Measurements from ENCODE around the gene MORF4L1. TPM values are rescaled to one million over a fixed set of nuclear protein-coding genes. Genes with fewer than 3 reads are reported as not detected.
"Not testable (repeated sequence)": the region's sequence is repeated elsewhere in the genome, so short reads cannot be mapped to it uniquely, and the experiment has no call there.

MORF4L1 gene
- polyA plus RNA-seq, 12 donors: 499 to 3,380 (median 596) TPM

DNA sequence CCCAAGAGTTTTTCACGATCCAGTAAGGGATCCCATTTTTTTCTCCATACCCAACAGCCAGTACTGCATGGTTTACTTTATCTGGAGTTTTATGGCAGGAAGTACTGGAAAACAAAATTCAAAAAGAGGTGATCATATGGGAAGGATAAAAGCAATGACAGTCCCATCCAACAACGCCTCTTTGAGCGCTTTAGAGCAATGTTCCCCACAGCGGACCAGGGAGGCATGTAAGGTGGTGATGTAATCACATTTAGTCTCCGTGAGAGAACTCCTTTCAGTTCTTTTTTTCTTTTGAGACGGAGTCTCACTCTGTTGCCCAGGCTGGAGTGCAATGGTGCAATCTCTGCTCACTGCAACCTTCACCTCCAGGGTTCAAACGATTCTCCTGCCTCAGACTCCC is 50.3 kb downstream of the MORF4L1 start:
- DNase-seq: no peak

- DNase-seq: no peak
Measured at GRCh38 chr15:78923480-78924360, 51.0 kb downstream of the MORF4L1 start.

GRCh38 chr15:78925076-78925624 is 52.5 kb downstream of the MORF4L1 start:
- DNase-seq: no peak

GRCh38 chr15:78925956-78926743 is 53.5 kb downstream of the MORF4L1 start:
- no peak for DNase-seq

DNA sequence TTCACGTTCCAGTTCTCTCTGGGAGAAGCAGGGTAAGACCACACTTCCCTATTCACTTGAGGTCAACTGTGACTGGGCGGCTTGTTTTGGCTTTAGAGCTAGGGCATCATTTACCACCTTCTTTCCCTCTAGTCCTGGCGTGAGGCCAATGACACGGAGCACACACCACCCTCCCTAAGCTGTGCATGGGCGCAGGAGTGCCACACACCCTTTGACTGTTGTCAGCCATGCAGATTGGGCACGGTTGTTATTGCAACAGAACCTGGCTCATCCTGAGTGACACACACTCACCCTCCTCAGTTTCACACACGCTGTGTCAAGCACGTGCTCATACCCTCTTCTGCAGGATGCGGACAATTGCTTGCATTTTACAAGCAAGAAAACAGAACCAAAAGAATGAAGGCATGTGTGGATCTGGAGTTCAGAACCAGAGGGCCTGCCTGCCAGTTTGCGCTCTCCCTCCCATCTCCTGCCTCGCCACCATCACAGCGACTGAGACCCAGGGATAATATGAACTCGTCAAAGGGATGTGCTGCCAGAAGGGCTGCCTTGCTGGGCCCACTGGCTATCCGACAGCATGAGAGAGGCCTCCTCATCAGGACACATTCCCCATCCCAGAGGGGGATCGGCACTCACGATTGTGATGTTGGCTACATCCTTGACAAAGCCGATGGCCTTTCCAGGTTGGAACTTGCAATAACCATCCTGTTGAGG is 54.5 kb downstream of the MORF4L1 start:
- DNase-seq: no peak

DNA sequence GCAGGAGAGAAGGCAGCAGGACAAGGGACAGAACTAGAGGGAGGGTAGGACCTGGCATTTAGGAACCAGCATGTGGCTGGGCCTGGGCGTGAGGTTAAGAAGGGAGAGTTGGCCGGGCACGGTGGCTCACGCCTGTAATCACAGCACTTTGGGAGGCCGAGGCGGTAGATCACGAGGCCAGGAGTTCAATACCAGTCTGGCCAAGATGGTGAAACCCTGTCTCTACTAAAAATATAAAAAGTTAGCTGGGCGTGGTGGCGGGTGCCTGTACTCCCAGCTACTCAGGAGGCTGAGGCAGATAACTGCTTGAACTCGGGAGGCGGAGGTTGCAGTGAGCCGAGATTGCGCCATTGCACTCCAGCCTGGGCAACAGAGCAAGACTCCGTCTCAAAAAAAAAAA is 55.5 kb downstream of the MORF4L1 start:
- not testable (repeated sequence) for DNase-seq

- DNase-seq: no peak
Measured at GRCh38 chr15:78928616-78929093, 56.0 kb downstream of the MORF4L1 start.

DNA sequence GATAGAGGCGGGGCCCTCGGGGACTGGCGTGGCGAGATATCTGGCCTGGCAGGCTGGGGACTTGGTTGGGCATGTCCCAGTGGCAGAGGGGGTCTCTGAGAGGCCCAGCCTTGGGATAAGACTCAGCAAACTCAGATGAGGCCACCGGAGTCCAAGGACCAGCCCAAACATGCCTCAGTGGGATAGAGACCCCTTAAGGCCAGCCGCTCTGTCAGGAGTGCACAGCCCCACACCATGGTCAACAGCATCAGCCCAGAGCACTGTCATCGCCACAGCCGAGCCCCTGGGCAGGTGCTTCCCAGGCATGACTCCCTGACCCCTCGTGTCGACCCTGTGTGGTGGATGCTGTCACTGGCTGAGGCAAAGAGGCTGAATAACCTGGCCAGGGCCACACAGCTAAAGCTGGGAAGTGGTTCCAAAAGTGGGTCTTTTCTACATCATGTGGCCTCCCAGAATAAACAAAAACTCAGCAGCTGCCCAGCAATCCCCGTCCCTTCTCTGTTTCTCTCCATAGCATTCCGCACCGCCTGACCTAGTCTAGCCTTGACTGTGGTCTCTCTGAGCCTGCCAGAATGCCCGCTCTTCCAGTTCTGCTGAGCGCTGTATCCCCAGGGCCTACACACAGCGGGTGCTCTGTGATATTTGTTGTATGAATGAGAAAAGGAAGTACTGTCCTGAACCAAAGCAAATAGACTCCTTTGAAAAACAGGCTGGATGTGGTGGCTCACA is 57.0 kb downstream of the MORF4L1 start:
- no peak for DNase-seq

GRCh38 chr15:78930577-78931388 is 58.1 kb downstream of the MORF4L1 start:
- no peak for DNase-seq

DNA sequence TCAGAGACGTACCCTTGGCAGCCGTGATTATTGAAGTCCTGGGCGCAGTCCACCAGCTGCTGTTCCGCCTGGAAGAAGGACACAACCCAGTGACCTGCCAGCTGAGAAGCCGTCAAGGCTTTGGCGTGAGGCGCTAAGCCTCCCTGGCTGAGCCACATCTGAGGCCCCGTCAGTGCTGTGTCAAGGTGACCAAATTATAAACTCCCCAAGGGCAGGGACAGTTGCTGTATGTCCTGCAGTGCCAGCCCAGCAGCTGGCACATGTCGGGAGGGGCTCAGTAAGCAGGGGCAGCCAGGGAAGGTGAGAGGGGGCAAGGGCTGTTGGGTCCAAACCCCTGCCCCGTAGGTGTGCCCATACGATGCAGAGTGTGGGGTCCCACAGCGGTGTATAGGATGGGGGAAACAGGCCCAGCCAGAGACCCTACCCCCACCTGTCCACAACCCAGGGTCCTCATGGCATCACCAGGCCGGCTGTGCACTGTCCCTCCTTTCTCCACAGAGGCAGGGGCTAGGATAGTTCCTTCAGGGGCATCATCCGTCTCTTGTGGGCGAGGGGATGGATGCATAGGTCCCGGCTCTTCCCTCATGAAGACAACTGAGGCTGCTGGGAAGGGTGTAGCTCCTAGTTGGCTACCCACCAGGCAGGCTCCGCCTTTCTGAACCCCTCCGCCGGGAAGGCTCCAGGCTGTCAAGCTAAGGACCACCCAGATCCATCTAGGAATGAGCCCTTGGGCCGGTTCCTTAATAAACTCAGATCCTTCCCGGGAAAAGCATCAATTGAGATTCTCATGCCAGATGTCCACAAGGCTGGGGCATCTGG is 59.0 kb downstream of the MORF4L1 start:
- DNase-seq: no peak

- no peak for DNase-seq
Measured at GRCh38 chr15:78932258-78932808, 59.6 kb downstream of the MORF4L1 start.

DNA sequence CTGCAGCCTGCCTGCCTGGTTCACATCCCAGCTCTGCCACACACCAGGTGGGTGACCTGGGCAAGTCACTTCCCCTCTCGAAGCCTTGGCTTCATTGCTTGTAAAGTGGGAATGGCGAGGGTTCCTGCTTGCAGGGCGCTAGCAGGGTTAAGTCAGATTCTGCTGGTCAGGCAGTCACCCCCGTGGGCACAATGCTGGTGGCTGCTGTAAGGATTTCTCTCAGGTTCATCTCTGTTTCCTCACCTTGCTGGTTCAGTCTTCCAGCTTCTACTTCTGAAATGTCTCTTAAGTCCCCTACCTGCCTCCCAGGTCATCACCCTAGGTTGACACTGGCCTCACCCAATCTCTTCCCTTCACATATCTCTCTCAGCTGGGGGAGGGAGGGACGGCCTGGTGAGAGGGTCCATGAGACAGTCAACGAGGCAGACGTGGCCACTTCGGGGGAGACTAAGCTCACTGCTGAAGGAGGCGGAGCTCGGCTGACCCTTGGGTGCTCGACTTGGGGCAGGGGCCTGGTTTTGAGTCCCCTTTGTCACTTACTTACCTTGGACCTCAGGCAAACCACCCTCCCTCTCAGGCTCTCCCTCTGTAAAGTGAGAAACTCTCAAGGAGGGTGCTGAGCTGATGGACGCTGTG is 60.6 kb downstream of the MORF4L1 start:
- DNase-seq: no peak

GRCh38 chr15:78933823-78934654 is 61.3 kb downstream of the MORF4L1 start:
- peak; percentile 88 for DNase-seq

- no peak for DNase-seq
Measured at GRCh38 chr15:78934655-78935023, 61.9 kb downstream of the MORF4L1 start.

GRCh38 chr15:78937132-78937739 is 64.5 kb downstream of the MORF4L1 start:
- no peak for DNase-seq

GRCh38 chr15:78938658-78939488 is 66.2 kb downstream of the MORF4L1 start:
- DNase-seq: no peak

Data from muscle of arm (tissue), 12 donors.